A172 (cell line): ENCODE measurements around the gene SS18L1. TPM values are rescaled to one million over a fixed set of nuclear protein-coding genes. Genes with fewer than 3 reads are reported as not detected.

ENCODE experiments used
- DNase-seq: peaks from one replicate; pipeline ENCODE4 v3.0.0-alpha.2; 2015; ENCODE audit warnings: low spot score
- total RNA-seq: library from RNA; depleted of rRNA; stranded (reverse); fragments of >200 nt; shearing (Covaris generic); gene quantifications from 2 replicates; pipeline ENCODE4 v1.2.3, GENCODE V29; 2014

Gene SS18L1
- total RNA-seq, 1 experiment from 2014 or later = 8.5 TPM

GRCh38 chr20:62195736-62196135 is 52.2 kb downstream of the SS18L1 start:
- no peak for DNase-seq

DNA sequence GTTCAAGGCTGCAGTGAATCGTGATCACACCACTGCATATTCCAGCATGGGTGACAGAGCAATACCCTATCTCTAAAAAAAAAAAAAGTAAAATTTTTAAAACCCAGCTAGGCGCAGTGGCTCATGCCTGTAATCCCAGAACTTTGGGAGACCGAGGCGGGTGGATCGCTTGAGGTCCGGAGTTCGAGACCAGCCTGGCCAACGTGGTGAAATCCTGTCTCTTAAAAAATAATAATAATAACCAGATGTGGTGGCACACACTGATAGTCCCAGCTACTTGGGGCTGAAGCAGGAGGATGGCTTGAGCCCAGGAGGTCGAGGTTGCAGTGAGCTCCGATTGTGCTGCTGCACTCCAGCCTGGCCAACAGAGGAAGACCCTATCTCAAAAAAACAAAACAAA is 52.7 kb downstream of the SS18L1 start:
- DNase-seq = no peak

DNA sequence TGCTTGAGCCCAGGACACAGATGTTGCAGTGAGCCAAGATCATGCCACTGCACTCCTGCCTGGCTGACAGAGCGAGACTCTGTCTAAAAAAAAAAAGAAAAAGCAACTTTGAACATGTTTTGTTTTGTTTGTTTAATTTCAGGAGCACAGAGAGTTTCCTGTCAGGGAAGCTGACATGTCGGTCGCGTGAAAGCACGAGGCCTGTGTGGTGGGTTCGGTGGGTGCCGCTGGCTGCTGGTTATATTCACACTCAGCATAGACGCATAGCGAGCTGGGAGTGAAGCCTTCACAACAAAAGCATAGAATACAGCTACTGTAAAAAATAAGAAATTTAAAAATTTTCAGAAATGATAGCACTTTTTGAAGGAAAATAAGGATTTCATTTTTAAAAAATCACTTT is 53.7 kb downstream of the SS18L1 start:
- no peak for DNase-seq

- DNase-seq = no peak
Measured at GRCh38 chr20:62197801-62198200, 54.2 kb downstream of the SS18L1 start.

DNA sequence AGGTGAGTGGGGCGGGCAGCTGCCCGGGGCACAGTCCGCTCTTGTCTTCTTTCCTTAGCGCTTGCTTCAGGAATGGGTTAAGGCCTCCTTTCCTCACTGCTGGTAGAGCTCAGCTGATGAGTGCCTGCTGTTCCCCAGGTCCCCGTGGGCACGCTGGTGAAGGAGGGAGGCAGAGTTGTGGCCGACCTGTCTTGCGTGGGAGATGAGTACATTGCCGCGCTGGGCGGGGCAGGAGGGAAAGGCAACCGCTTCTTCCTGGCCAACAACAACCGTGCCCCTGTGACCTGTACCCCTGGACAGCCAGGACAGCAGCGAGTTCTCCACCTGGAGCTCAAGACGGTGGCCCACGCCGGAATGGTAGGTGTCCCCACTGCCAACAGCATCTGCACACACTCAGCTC is 54.9 kb downstream of the SS18L1 start:
- no peak for DNase-seq

DNA sequence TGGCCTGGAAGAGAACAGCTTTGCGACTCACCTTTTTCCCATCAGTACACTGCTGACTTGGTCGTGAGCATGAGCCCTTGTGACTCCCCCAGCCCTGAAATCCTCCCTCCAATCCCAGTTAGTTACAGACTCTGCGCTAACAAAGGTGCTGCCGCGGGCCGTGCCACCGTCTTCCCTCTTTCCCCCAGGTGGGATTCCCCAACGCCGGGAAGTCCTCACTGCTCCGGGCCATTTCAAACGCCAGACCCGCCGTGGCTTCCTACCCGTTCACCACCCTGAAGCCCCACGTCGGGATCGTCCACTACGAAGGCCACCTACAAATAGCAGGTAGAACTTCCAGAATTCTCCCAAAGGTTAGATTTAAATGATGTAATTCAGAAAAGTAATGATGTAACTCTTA is 55.4 kb downstream of the SS18L1 start:
- no peak for DNase-seq

DNA sequence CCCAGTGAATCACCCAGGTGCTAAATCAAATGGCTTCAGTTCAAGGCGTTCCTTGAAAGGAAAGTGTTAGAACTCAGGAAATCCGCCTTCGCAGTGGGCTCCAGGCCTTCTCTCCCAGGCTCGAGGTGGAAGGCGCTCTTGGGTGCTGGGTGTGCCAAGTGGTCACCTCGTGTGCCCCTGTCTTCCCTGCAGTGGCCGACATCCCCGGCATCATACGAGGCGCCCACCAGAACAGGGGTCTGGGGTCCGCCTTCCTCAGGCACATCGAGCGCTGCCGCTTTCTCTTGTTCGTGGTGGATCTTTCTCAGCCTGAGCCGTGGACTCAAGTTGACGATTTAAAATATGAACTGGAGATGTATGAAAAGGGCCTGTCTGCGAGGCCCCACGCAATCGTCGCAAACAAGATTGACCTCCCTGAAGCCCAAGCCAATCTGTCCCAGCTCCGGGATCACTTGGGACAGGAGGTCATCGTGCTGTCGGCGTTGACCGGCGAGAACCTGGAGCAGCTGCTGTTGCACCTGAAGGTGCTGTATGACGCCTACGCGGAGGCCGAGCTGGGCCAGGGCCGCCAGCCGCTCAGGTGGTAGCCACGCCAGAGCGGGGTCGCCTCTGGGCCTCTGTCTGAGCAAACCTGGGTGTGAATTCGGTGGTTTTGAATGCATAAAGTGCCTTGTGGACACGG is 57.1 kb downstream of the SS18L1 start:
- DNase-seq = no peak

GRCh38 chr20:62201173-62202082 is 57.9 kb downstream of the SS18L1 start:
- DNase-seq = no peak

- no peak for DNase-seq
Measured at GRCh38 chr20:62202083-62202395, 58.5 kb downstream of the SS18L1 start.

GRCh38 chr20:62202676-62203377 is 59.3 kb downstream of the SS18L1 start:
- no peak for DNase-seq

GRCh38 chr20:62203378-62204030 is 59.9 kb downstream of the SS18L1 start:
- DNase-seq = no peak

GRCh38 chr20:62205618-62206387 is 62.2 kb downstream of the SS18L1 start:
- no peak for DNase-seq

DNA sequence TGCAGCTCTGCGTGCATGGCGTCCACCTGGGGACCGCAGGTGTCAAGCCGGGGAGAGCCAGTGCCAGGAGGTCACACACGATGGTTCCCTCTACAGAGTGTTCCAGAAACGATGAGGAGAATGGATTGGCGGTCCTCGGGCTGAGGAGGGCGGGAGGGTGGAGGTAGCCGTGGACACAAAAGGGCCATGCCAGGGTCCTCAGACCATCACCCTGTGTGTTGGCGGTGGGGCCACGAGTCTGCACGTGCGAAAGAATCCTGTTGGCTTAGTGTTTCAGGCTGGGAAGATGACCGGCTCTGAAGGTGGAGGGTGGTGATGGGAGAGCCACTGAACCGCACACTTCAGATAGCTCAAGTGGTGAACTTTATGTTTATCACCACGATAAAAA is 62.8 kb downstream of the SS18L1 start:
- no peak for DNase-seq

DNA sequence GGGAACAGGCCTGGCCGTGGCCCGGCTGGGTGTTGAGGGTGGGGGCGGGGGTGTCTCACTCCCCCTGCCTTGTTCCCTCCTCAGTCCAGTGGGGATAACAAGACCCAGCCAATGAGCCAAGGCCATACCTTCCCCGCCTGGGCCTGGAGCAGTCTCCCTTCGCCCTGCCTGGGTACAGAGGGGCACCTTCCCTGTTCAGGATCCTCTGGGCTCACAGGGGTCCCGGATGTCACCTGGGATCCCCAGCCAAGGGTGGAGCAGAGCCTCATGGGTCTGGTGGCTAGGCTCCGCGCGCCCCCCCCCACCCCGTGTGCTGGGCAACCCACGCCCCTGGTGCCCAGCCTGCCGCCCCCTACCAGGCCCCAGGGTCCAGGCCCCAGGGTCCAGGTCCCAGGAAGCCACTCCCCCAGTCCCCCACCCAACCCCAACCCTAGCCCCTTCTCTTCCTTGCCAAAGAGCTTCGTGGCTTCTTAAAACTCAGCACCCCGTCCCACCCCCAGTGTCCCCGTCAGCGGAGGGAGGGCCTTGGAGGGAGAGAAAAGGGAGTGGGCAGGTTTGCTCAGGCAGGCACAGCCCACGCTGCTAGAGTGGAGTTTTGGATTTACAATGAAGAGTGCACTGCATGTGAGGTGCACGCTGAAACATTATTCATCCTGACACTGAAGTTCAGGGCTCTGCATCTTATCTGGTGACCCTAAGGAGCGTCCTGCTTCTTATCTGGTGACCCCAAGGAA is 64.7 kb downstream of the SS18L1 start:
- no peak for DNase-seq

GRCh38 chr20:62208795-62209755 is 65.5 kb downstream of the SS18L1 start:
- DNase-seq = no peak

DNA sequence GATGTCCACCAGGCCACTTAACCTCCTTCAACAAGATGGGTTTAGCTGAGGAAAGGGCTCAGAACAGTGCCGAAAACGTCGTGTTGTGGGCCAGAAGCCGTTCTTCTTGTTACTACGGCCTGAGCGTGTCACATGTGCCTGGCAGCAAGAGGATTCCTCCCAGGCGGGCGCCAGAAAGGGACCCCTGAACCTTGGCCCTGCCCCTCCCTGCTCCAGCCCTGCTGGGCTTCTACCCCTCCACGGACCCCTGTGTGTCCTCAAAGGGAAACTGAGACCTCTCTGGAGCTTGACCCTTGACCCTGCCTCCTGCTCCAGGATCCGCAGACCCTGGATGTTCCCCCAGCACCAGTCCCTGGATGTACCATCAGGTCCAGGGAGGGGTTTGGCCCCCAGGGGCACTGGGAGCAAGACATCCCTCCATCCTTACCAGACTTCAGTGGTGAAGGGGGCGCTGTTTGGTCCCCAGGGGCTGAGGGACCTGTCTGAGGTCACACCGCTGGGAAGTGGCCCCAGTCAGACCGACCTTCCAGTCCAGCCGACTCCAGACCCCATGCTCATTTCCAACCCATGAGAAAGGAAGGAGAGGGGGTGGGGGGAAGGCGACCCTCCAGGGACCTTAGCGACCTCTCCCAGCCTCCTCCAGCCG is 66.4 kb downstream of the SS18L1 start:
- no peak for DNase-seq

- no peak for DNase-seq
Measured at GRCh38 chr20:62210496-62210855, 66.9 kb downstream of the SS18L1 start.

DNA sequence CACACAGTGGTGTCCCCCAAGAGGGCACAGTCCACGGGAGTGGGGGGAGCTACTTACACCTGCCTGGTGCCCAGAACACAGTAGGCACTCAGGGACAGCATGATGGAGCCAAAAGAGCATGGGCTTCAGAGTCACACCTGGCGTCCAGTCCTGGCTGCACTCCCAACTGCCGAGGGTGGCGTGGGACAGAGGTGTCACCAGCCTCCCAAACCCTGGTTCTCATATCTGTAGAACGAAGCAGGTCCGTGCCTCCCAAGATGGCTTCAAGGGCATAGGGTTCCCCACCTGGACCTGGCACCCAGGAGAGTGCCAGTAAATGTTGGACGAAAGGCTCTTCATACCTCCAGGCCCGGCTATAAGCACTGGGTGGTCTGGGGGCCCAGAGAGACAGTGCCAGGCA is 67.6 kb downstream of the SS18L1 start:
- DNase-seq = no peak

DNA sequence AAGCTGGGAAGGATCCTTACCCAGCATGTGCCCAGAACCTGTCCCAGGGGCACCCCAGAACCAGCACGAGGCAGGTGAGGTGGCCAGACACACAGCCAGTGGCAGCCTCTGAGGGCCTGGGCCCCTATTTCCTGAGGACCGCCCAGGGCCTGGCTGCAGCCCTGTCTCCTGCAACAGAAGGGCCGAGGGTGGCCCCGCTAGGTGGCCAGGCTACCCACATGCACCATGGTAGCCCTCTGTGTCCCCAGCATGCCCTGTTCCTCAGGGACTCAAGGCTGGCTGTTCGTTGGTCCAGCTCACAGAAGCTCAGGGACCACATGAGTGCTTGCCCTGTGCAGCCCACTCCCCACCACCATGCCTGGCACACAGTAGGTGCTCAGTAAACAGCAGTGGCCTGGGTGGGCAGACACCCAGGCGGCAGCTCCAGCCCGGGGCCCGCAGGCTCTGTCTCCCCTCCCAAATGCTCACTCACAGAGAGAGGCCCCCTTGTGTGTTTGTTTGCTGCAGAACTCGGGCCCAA is 68.3 kb downstream of the SS18L1 start:
- no peak for DNase-seq
